ENCODE results near the gene SAMMSON.

SAMMSON gene

GRCh38 chr3:70090322-70090913, 90.9 kb downstream of the SAMMSON start:
- DNase-seq (ENCODE audit: low spot score) = no peak

GRCh38 chr3:70094197-70094596, 94.7 kb downstream of the SAMMSON start:
- no peak for DNase-seq (ENCODE audit: low spot score)

GRCh38 chr3:70095260-70095659, 95.7 kb downstream of the SAMMSON start:
- no peak for DNase-seq (ENCODE audit: low spot score)

- no peak for DNase-seq (ENCODE audit: low spot score)
Measured at GRCh38 chr3:70096376-70097066, 97.0 kb downstream of the SAMMSON start.

- no peak for DNase-seq (ENCODE audit: low spot score)
Measured at GRCh38 chr3:70097084-70097483, 97.6 kb downstream of the SAMMSON start.

- DNase-seq (ENCODE audit: low spot score) = peak; percentile 6
Measured at GRCh38 chr3:70108072-70108471, 108.5 kb downstream of the SAMMSON start.

- DNase-seq (ENCODE audit: low spot score) = no peak
Measured at GRCh38 chr3:70108546-70108945, 109.0 kb downstream of the SAMMSON start.

GRCh38 chr3:70110066-70110465, 110.5 kb downstream of the SAMMSON start:
- DNase-seq (ENCODE audit: low spot score) = no peak

- DNase-seq (ENCODE audit: low spot score) = no peak
Measured at GRCh38 chr3:70111411-70111810, 111.9 kb downstream of the SAMMSON start.

GRCh38 chr3:70112751-70113150, 113.2 kb downstream of the SAMMSON start:
- no peak for DNase-seq (ENCODE audit: low spot score)

GRCh38 chr3:70114431-70114830, 114.9 kb downstream of the SAMMSON start:
- DNase-seq (ENCODE audit: low spot score) = no peak

- DNase-seq (ENCODE audit: low spot score) = no peak
Measured at GRCh38 chr3:70119879-70120278, 120.3 kb downstream of the SAMMSON start.

Measured in hematopoietic multipotent progenitor cell treated with erythropoietin and hydrocortisone succinate and interleukin-3 and kit ligand, for 17 days (in vitro differentiated cells).